ENCODE data around the gene MRPL53. TPM values are rescaled to one million over a fixed set of nuclear protein-coding genes. Genes with fewer than 3 reads are reported as not detected.
A peak's percentile ranks its signal among the peaks of the same experiment; 100 is the strongest.

MRPL53 gene
- total and polyA plus RNA-seq, 2 of the 13 experiments (the other 11 are each of a cell fraction or from before 2014, with no cell fraction given): 34.3 to 51.9 TPM

- TF ChIP-seq ZNF510 (CRISPR knock-in tag; IDR thresholded peaks at IDR 0.05; ENCODE audit: low read depth): peak; percentile 83; the same call in 1 of the 2 replicates
- peak; percentile 83; the same call in 1 of the 2 replicates for TF ChIP-seq ZNF704 (CRISPR knock-in tag; IDR thresholded peaks at IDR 0.05; ENCODE audit: borderline replicate concordance)
- 0 out of 2 replicates have a peak, but pooled peaks have one; percentile 68 for TF ChIP-seq PAWR (CRISPR knock-in tag; IDR thresholded peaks at IDR 0.05; ENCODE audit: borderline replicate concordance)
- peak; percentile 85 for TF ChIP-seq ZSCAN25 (CRISPR knock-in tag; IDR thresholded peaks at IDR 0.05)
- TF ChIP-seq SIN3A (IDR thresholded peaks at IDR 0.05; ENCODE audit: borderline replicate concordance, low read depth, low read length): peak; percentile 10; the same call in 1 of the 2 replicates
- TF ChIP-seq ZNF562 (CRISPR knock-in tag; IDR thresholded peaks at IDR 0.05; ENCODE audit: borderline replicate concordance): no peak
- TF ChIP-seq EHMT2 (IDR thresholded peaks at IDR 0.05; ENCODE audit: borderline replicate concordance, low read depth, low read length): no peak
- TF ChIP-seq SNAPC2 (CRISPR knock-in tag; IDR thresholded peaks at IDR 0.05): peak; percentile 68; the same call in 1 of the 2 replicates
- TF ChIP-seq KAT8 (CRISPR knock-in tag; IDR thresholded peaks at IDR 0.05): peak; percentile 89
- peak; percentile 84; the same call in 1 of the 2 replicates for TF ChIP-seq ZNF253 (CRISPR knock-in tag; IDR thresholded peaks at IDR 0.05; ENCODE audit: borderline replicate concordance)
- TF ChIP-seq ZNF713 (CRISPR knock-in tag; IDR thresholded peaks at IDR 0.05): no peak
- TF ChIP-seq SUZ12 (IDR thresholded peaks at IDR 0.05; ENCODE audit: low read depth, low read length): no peak
- peak; percentile 80; the same call in 1 of the 2 replicates for TF ChIP-seq ZNF605 (CRISPR knock-in tag; IDR thresholded peaks at IDR 0.05)
- no peak for TF ChIP-seq KAT2B (IDR thresholded peaks at IDR 0.05; ENCODE audit: borderline replicate concordance, low read depth, low read length)
- peak; percentile 69; the same call in 1 of the 2 replicates for TF ChIP-seq ZNF724P (CRISPR knock-in tag; IDR thresholded peaks at IDR 0.05; ENCODE audit: borderline replicate concordance)
- TF ChIP-seq E2F2 (CRISPR knock-in tag; IDR thresholded peaks at IDR 0.05; ENCODE audit: borderline replicate concordance): peak; percentile 33; the same call in 1 of the 2 replicates
- no peak for TF ChIP-seq ZNF780A (CRISPR knock-in tag; IDR thresholded peaks at IDR 0.05)
- TF ChIP-seq ZNF446 (CRISPR knock-in tag; IDR thresholded peaks at IDR 0.05): peak; percentile 97
- no peak for TF ChIP-seq SP2 (CRISPR knock-in tag; IDR thresholded peaks at IDR 0.05)
- peak; percentile 86 for TF ChIP-seq ZNF710 (CRISPR knock-in tag; IDR thresholded peaks at IDR 0.05; ENCODE audit: borderline replicate concordance)
- no peak for TF ChIP-seq ZNF720 (CRISPR knock-in tag; IDR thresholded peaks at IDR 0.05)
- TF ChIP-seq RFX5 (IDR thresholded peaks at IDR 0.05; ENCODE audit: low read depth, low read length): no peak
- TF ChIP-seq SP1 (IDR thresholded peaks at IDR 0.05): 0 out of 2 replicates have a peak, but pooled peaks have one; percentile 9
- TF ChIP-seq SP1 (CRISPR knock-in tag; IDR thresholded peaks at IDR 0.05): peak; percentile 73
- peak; percentile 96 for TF ChIP-seq ZBTB7A (CRISPR knock-in tag; IDR thresholded peaks at IDR 0.05)
- TF ChIP-seq IRF2 (CRISPR knock-in tag; IDR thresholded peaks at IDR 0.05): peak; percentile 58; the same call in 1 of the 2 replicates
- no peak; the same call in none of the 2 replicates for TF ChIP-seq MAF1 (CRISPR knock-in tag; IDR thresholded peaks at IDR 0.05; ENCODE audit: borderline replicate concordance)
Observed at GRCh38 chr2:74440378-74441169, 31.9 kb downstream of the MRPL53 start (continued).

Data from HepG2 (cell line).